GF-D8 (cell line): Measurements from ENCODE around the gene UGGT2.
"Not testable (repeated sequence)": the region's sequence is repeated elsewhere in the genome, so short reads cannot be mapped to it uniquely, and the experiment has no call there.

Experiments
- DNase-seq: peaks from one replicate; lab custom pipeline; 2025; lab: John Stamatoyannopoulos, UW

Gene UGGT2

GRCh38 chr13:96051491-96051890 lies 1.7 kb downstream of the UGGT2 start:
- not testable (repeated sequence) for DNase-seq

- DNase-seq, result not testable (repeated sequence)
Measured at GRCh38 chr13:96050955-96051354, 2.2 kb downstream of the UGGT2 start.

DNA sequence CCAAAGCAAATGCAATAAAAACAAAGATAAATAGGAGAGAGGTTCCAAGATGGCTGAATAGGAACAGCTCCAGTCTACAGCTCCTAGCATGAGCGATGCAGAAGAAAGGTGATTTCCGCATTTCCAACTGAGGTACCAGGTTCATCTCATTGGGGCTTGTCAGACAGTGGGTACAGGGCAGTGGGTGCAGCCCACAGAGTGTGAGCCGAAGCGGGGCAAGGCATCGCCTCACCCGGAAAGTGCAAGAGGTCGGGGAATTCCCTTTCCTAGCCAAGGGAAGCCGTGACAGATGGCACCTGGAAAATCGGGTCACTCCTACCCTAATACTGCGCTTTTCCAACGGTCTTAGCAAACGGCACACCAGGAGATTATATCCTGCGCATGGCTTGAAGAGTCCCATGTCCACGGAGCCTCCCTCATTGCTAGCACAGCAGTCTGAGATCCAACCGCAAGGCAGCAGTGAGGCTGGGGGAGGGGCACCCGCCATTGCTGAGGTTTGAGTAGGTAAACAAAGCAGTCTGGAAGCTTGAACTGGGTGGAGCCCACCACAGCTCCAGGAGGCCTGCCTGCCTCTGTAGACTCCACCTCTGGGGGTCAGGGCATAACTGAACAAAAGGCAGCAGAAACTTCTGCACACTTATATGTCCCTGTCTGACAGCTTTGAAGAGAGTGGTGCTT lies 6.6 kb downstream of the UGGT2 start:
- not testable (repeated sequence) for DNase-seq

DNA sequence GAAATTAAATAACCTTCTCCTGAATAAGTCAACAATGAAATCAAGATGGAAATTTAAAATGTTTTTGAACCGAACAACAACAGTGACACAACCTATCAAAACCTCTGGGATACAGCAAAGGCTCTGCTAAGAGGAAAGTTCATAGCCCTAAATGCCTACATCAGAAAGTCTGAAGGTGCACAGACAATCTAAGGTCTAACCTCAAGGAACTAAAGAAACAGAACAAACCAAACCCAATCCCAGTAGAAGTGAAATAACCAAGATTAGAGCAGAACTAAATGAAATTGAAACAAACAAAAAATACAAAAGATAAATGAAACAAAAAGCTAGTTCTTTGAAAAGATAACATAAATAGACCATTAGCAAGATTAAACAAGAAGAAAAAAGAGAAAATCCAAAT lies 9.0 kb downstream of the UGGT2 start:
- DNase-seq, result no peak

DNA sequence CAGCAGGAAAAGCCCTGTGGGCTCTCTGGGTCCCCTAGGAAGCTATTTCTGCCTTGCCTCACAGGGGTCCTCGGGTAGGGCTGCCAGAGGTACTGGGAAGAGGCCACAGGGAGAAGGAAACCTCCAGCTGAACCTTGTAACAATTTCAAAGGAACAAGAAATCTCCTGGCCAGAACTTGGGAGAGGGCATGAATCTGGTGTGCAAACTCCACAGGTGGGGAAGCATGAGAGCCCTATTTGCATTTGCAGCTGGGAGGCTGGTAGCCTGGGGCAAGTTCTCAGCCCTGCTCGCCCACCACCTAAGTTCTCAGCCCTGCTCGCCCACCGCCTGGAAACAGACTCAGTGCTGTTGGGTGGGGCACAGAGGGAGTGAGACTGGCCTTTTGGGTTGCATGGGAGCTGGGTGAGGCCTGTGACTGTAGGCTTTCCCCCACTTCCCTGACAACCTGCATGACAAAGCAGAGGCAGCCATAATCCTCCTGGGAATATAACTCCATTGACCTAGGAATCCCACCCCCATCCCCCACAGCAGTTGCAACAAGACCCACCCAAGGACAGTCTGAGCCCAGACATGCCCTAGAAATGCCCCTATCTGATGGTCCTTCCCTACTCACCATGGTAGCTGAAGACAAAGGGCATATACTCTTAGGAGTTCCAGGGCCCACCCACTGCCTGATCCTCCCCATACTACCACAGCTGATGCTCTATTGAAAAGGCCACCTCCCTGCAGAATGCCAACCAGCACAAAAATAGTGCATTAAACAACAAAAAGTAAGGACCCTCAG lies 11.7 kb downstream of the UGGT2 start:
- no peak for DNase-seq

DNA sequence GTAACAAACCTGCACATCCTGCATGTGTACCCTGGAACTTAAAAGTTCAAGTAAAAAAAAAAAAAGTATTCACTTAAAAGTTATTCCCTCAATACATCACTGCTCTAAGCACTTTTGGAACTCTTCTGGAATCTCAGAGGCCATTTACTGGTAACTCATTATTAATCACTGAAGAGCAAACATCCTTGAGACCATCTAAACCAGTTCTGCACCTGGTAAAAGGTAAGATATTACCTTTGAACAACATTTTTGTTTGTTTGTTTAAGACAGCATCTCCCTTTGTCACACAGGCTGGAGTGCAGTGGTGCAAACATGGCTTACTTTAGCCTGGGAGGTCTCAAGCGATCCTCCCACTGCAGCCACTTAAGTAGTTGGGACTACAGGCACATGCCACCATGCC lies 16.7 kb downstream of the UGGT2 start:
- no peak for DNase-seq

DNA sequence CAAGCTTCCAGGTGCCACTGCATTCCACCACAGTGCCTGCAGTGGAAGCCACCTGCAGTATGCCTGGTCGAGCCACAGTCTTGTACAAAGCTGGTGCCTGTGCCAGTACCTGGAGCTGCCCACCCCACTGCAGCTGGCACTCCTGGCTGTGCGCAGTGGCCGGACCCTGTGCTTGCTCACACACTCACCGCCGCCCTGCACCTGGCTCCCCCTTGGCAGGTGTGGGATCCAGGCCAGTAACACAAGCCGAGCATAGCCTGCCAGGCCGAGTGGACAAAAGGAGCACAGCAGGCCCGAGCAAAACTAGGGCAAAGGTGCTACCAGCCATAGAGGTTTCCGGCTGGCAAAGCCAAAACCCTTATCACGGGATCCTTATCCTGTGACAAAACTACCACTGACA lies 18.5 kb downstream of the UGGT2 start:
- no peak for DNase-seq

GRCh38 chr13:96033220-96034015 lies 19.8 kb downstream of the UGGT2 start:
- DNase-seq, result no peak

DNA sequence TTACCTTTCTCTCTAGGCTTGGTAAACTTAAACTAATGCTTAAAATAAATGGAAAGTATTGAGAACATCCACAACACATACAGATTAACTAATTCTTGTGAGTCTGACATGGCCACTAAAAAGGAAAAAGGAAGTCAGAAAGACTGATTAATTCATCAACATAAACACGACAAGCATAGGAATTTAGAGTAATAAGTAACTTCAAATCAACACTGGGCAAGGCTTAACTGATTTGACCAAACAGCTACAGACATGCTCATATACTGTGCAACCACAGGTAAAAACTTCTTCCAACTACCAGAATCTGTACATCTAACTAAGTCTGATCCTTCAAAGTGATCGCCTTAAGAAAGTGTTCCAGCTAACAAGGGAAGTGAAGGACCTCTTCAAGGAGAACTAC lies 20.5 kb downstream of the UGGT2 start:
- DNase-seq, result no peak

DNA sequence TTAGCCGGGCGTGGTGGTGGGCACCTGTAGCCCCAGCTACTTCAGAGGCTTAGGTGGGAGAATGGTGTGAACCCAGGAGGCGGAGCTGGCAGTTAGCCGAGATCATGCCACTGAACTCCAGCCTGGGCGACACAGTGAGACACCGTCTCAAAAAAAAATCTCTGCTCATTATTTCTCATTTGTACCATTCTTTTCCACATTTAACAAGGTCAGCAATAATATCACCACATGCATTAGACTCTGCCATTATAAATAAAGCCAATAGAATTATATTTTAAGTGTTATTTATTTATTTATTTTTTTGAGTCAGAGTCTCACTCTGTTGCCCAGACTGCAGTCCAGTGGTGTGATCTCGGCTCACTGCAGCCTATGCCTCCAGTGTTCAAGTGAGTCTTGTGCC lies 24.2 kb downstream of the UGGT2 start:
- DNase-seq, result no peak

GRCh38 chr13:96027496-96027895 lies 25.7 kb downstream of the UGGT2 start:
- DNase-seq, result no peak

- no peak for DNase-seq
Measured at GRCh38 chr13:96025283-96025682, 27.9 kb downstream of the UGGT2 start.

DNA sequence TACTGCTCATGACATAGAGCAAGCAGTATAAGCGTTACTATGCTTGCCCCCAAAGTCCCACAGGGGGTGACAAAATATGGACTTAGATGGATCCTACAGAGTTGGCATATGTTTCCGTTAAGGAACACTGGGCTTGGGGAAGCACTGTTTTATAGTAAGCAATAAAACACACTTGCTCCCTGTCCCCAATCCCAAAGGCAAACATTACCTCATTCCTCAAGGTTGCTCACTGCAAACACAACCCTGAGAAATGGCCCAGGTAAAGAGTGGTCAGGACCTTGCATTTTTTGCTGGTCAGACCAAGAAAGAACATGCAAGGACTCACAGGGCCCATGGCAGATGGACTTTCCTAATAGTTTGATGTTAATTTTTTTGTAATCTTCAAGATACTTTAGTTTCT lies 32.3 kb downstream of the UGGT2 start:
- DNase-seq, result no peak

- DNase-seq, result peak; percentile 48
Measured at GRCh38 chr13:96020155-96020575, 33.0 kb downstream of the UGGT2 start.

DNA sequence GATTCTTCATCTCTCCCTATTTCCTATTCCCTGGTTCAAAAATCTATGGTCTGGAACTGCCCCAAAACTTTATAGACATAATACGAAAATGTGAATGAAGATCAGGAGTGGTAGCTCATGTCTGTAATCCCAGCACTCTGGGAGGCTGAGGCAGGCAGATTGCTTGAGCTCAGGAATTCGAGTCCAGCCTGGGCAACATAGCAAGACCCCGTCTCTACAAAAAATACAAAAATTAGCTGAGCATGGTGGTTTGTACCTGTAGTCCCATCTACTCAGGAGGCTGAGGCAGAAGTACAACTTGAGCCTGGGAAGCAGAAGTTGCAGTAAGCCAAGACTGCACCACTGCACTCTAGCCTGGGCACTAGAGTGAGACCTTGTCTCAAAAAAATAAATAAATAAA lies 35.1 kb downstream of the UGGT2 start:
- no peak for DNase-seq

GRCh38 chr13:96011291-96011872 lies 41.8 kb downstream of the UGGT2 start:
- no peak for DNase-seq

GRCh38 chr13:96003304-96003703 lies 49.9 kb downstream of the UGGT2 start:
- no peak for DNase-seq

GRCh38 chr13:96002322-96003131 lies 50.7 kb downstream of the UGGT2 start:
- no peak for DNase-seq

DNA sequence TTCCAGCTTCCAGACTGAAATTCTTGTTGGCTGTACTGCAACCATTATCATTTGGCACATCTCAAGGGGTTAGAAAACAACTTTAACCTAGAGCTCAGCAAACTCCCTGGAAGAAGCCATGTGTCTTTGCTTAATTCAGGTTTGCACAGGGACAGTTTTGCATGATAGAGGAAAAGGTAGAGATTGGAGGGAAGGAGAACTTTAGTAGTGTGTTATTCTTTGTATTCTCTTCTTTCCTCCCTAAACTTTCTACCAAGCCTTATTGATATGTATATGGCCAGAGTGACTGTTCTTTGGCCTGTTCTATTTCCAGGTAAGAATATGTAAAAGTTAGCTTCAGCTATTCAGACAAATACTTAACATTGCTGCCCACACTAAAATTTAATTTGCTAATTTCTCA lies 53.1 kb downstream of the UGGT2 start:
- DNase-seq, result no peak

- DNase-seq, result no peak
Measured at GRCh38 chr13:95987841-95988240, 65.4 kb downstream of the UGGT2 start.

DNA sequence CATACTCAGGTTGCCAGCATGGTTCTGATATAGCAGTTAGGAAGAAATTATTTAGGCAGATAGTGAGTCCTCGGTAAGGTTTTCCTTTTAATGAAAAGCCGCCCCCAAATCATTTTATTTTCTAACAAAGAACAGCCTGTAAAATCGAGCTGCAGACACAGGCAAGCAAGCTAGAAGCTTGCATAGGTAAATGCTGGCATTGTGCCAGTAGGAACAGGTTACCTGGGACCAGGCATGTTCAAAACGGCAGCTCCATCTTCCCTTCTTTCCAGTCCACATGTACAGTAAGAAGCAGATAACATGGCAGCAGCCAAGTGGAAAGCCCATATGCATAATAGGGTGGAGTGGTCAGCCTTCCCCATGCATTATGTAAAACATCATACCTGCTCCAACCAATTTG lies 71.1 kb downstream of the UGGT2 start:
- no peak for DNase-seq

DNA sequence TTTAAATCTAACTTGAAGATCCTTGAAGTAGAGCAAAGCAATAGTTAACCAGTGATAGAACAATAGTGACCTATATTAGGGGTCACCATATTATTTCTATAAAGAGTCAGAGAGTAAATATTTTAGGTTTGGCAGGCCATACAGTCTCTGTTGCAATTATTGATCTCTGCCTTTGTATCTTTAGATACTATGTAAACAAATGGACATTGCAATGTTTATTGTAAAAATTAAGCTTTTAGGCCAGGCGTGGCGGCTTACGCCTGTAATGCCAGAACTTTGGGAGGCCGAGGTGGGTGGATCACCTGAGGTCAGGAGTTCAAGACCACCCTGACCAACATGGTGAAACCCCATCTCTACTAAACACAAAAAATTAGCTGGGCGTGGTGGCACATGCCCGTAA lies 80.5 kb downstream of the UGGT2 start:
- DNase-seq, result not testable (repeated sequence)
